ENCODE data around the gene YPEL2.
"Not testable (repeated sequence)": the region's sequence is repeated elsewhere in the genome, so short reads cannot be mapped to it uniquely, and the experiment has no call there.

Gene YPEL2

GRCh38 chr17:59400858-59401257 is 69.4 kb downstream of the YPEL2 start:
- no peak overlapping the region for H3K4me3 ChIP-seq (ENCODE audit: low read length)
- H3K36me3 ChIP-seq (ENCODE audit: insufficient read depth, low read length) = peaks cover 18% of the 10 kb centered on the region
- H3K9me3 ChIP-seq (ENCODE audit: low read length) = peaks cover 3% of the 10 kb centered on the region

DNA sequence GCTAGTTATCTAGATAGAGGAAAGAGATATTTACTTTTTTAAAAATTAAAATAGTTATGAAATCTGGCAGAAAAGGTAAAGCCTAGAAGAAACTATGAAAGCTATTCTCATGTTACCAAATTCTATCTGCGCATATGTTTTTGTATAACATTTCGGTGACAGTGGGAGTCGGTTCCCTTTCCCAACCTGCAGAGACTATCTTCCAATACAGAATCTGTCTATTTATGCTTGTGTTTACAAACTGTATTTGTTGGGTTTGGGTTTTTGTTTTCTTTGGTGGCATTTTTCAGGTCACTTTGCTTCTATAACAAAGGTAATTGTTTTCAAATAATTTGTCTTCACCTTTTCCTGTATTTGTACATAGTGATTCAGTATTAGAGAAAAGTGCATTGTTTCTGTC is 69.8 kb downstream of the YPEL2 start:
- Histone ChIP-seq H3K4me1 (ENCODE audit: insufficient read depth, low read length) (peaks cover 3% of the 10 kb centered on the region), H3K4me3 (ENCODE audit: low read length) (no peak overlapping the region), H2AFZ (ENCODE audit: low read depth, low read length) (no peak overlapping the region), H3K9me3 (ENCODE audit: low read length) (peaks cover 3% of the 10 kb centered on the region), H3K36me3 (ENCODE audit: insufficient read depth, low read length) (peaks cover 18% of the 10 kb centered on the region), H3K27me3 (ENCODE audit: insufficient read depth, low read length) (no peaks in the 10 kb centered on the region)

More at GRCh38 chr17:59400858-59401257, 69.4 kb downstream of the YPEL2 start:
- Histone ChIP-seq H3K4me1 (ENCODE audit: insufficient read depth, low read length) (no peaks in the 10 kb centered on the region), H3K27me3 (ENCODE audit: insufficient read depth, low read length) (no peaks in the 10 kb centered on the region), H2AFZ (ENCODE audit: low read depth, low read length) (no peak overlapping the region)

DNA sequence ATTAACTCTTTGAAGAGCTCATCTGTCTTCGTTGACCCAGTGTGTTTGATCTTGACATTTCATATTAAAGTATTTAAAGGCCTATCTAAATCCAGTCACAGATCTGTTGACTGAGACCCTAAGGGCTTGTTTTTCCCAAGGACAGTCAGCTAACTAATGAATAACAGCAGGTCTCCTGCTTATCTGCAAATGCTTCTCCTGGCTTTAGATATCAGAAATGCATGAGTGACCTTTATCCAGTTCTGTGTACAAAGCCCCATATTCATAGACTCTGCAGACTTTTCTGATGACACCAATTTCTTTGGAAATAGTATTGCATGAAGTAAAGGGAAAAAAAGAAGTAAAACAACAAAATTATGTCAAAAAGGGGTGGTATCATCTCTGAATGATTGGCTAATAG is 70.3 kb downstream of the YPEL2 start:
- Histone ChIP-seq H3K4me1 (ENCODE audit: insufficient read depth, low read length) (peaks cover 7% of the 10 kb centered on the region), H3K36me3 (ENCODE audit: insufficient read depth, low read length) (peaks cover 15% of the 10 kb centered on the region), H3K27me3 (ENCODE audit: insufficient read depth, low read length) (no peaks in the 10 kb centered on the region), H2AFZ (ENCODE audit: low read depth, low read length) (no peak overlapping the region), H3K9me3 (ENCODE audit: low read length) (peaks cover 3% of the 10 kb centered on the region), H3K4me3 (ENCODE audit: low read length) (no peak overlapping the region)

GRCh38 chr17:59402760-59403159 is 71.3 kb downstream of the YPEL2 start:
- Histone ChIP-seq H3K9me3 (ENCODE audit: low read length) (no peaks in the 10 kb centered on the region), H3K4me1 (ENCODE audit: insufficient read depth, low read length) (peaks cover 12% of the 10 kb centered on the region), H3K27me3 (ENCODE audit: insufficient read depth, low read length) (no peaks in the 10 kb centered on the region), H2AFZ (ENCODE audit: low read depth, low read length) (no peak overlapping the region), H3K36me3 (ENCODE audit: insufficient read depth, low read length) (peaks cover 6% of the 10 kb centered on the region), H3K4me3 (ENCODE audit: low read length) (no peak overlapping the region)

- Histone ChIP-seq H3K36me3 (ENCODE audit: insufficient read depth, low read length) (peaks cover 3% of the 10 kb centered on the region), H3K27me3 (ENCODE audit: insufficient read depth, low read length) (no peaks in the 10 kb centered on the region), H2AFZ (ENCODE audit: low read depth, low read length) (no peak overlapping the region), H3K4me1 (ENCODE audit: insufficient read depth, low read length) (peaks cover 12% of the 10 kb centered on the region), H3K9me3 (ENCODE audit: low read length) (peaks cover 2% of the 10 kb centered on the region), H3K4me3 (ENCODE audit: low read length) (no peak overlapping the region)
These were observed 73.0 kb downstream of the YPEL2 start for GRCh38 chr17:59404471-59404870.

DNA sequence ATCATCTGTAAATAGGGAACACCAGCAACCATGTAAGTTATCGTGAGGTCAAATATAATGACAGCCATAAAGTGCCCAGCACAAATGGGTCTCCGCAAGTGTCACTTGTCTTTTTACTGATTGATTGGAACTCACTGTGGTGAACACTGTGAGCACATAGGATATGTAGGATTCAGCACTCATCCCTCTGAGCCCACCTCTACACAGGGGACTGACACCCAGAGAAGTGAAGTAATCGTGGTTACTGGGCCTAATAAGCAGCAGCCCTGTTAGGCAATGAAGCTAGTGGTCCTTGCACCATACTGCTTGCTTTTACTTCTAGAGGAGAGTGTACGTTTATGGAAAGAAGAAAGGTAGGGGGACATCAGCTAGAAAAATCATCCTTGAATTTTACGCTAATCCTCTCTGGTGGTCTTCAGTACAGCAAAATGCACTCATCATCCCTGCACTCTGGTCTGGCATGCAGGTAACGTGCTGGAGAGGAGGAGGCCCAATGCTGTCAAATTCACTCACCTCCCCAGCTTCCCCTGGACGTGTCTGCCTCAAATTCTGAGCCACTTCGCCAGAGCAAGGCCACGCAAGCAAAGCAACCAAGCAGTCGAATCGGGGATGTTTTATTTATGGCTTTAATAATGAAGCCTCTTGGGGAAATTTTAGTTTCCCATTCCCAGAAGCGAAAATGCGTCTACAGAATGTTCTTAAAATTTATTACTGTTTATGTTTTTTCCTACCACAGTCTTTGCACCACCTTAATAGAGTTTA is 74.7 kb downstream of the YPEL2 start:
- H3K36me3 ChIP-seq (ENCODE audit: insufficient read depth, low read length) = no peaks in the 10 kb centered on the region
- H3K4me1 ChIP-seq (ENCODE audit: insufficient read depth, low read length) = peaks cover 12% of the 10 kb centered on the region
- H3K9me3 ChIP-seq (ENCODE audit: low read length) = peaks cover 7% of the 10 kb centered on the region
- H2AFZ ChIP-seq (ENCODE audit: low read depth, low read length) = no peak overlapping the region
- no peaks in the 10 kb centered on the region for H3K27me3 ChIP-seq (ENCODE audit: insufficient read depth, low read length)
- H3K4me3 ChIP-seq (ENCODE audit: low read length) = no peak overlapping the region

DNA sequence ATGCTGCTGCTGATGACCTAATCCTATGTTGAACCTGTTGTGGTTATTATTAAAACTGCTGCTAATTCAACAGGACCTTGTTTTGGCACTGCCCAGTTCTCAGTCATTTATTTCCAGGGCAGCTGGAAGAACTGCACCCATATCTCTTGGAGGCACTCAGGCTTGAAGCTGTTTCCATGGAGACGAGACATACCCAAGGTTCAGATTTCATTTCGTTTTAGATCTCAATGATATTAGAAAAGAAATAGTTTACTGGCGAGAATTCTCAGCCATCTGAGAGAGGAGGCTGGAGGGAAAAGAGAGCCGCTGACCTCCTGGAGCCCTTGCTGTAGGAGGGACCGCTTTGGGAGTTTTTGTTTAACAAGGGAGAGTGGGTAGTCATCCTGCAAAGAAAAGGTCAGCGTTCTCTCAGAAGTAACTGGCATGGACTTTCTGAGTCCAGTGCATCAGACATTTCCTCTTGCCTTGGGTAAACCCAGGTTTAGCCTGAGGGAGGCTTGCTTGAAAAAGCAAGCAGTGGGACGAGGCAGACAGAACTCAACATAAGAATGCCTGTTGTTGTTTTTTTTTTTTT is 75.4 kb downstream of the YPEL2 start:
- no peaks in the 10 kb centered on the region for H3K27me3 ChIP-seq (ENCODE audit: insufficient read depth, low read length)
- H2AFZ ChIP-seq (ENCODE audit: low read depth, low read length) = no peak overlapping the region
- H3K4me1 ChIP-seq (ENCODE audit: insufficient read depth, low read length) = peaks cover 12% of the 10 kb centered on the region
- no peak overlapping the region for H3K4me3 ChIP-seq (ENCODE audit: low read length)
- peaks cover 7% of the 10 kb centered on the region for H3K9me3 ChIP-seq (ENCODE audit: low read length)
- H3K36me3 ChIP-seq (ENCODE audit: insufficient read depth, low read length) = no peaks in the 10 kb centered on the region

- H3K9me3 ChIP-seq (ENCODE audit: low read length) = peaks cover 7% of the 10 kb centered on the region
- H3K27me3 ChIP-seq (ENCODE audit: insufficient read depth, low read length) = no peaks in the 10 kb centered on the region
- H3K4me1 ChIP-seq (ENCODE audit: insufficient read depth, low read length) = peaks cover 15% of the 10 kb centered on the region
- H3K36me3 ChIP-seq (ENCODE audit: insufficient read depth, low read length) = no peaks in the 10 kb centered on the region
- H3K4me3 ChIP-seq (ENCODE audit: low read length) = no peak overlapping the region
- H2AFZ ChIP-seq (ENCODE audit: low read depth, low read length) = no peak overlapping the region
These were observed 78.0 kb downstream of the YPEL2 start for GRCh38 chr17:59409336-59410048.

GRCh38 chr17:59410049-59410437 is 78.6 kb downstream of the YPEL2 start:
- peaks cover 15% of the 10 kb centered on the region for H3K4me1 ChIP-seq (ENCODE audit: insufficient read depth, low read length)
- H2AFZ ChIP-seq (ENCODE audit: low read depth, low read length) = no peak overlapping the region
- H3K4me3 ChIP-seq (ENCODE audit: low read length) = no peak overlapping the region
- H3K9me3 ChIP-seq (ENCODE audit: low read length) = peaks cover 7% of the 10 kb centered on the region
- no peaks in the 10 kb centered on the region for H3K36me3 ChIP-seq (ENCODE audit: insufficient read depth, low read length)
- H3K27me3 ChIP-seq (ENCODE audit: insufficient read depth, low read length) = no peaks in the 10 kb centered on the region

- not testable (repeated sequence) for H3K27me3 ChIP-seq (ENCODE audit: insufficient read depth, low read length); H3K4me3 ChIP-seq (ENCODE audit: low read length); H3K36me3 ChIP-seq (ENCODE audit: insufficient read depth, low read length); H2AFZ ChIP-seq (ENCODE audit: low read depth, low read length); H3K9me3 ChIP-seq (ENCODE audit: low read length); H3K4me1 ChIP-seq (ENCODE audit: insufficient read depth, low read length)
These were observed 81.0 kb downstream of the YPEL2 start for GRCh38 chr17:59412431-59412830.

DNA sequence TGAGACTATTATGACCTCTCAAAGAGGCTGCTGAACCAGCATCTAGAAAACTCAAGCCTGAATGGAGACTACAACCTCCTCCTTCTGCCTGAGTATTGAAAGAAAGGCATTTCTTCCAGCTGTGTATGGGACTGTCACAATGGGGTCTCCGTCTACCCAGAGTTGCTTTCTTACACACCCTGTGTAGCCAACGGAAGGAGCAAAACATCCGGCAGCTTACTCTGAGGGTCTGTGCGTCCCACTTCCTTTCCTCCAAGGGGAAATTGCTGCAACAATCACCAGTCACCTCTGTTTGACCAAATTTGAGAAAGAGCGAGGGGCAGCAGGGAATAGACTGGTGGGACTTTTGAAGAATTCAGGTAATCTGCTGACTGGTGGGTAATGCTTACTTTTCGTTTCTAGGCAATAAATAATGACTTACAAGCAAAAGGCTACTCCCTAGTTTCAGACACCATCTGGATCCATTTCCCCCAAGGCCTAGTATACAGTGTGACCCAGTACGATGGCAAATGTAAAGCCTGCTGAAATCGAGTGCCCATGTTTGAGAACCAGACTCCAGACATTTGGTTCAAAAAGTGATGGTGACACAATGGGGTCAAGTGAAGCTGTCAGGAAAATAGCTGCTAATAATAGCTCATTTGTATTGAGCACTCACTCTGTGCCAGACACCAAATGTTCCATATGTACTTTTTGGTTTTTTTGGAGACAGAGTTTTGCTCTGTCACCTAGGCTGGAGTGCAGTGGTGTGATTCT is 81.7 kb downstream of the YPEL2 start:
- H2AFZ ChIP-seq (ENCODE audit: low read depth, low read length) = no peak overlapping the region
- H3K9me3 ChIP-seq (ENCODE audit: low read length) = peaks cover 7% of the 10 kb centered on the region
- no peaks in the 10 kb centered on the region for H3K36me3 ChIP-seq (ENCODE audit: insufficient read depth, low read length)
- peaks cover 9% of the 10 kb centered on the region for H3K27me3 ChIP-seq (ENCODE audit: insufficient read depth, low read length)
- H3K4me1 ChIP-seq (ENCODE audit: insufficient read depth, low read length) = peaks cover 2% of the 10 kb centered on the region
- H3K4me3 ChIP-seq (ENCODE audit: low read length) = no peak overlapping the region

DNA sequence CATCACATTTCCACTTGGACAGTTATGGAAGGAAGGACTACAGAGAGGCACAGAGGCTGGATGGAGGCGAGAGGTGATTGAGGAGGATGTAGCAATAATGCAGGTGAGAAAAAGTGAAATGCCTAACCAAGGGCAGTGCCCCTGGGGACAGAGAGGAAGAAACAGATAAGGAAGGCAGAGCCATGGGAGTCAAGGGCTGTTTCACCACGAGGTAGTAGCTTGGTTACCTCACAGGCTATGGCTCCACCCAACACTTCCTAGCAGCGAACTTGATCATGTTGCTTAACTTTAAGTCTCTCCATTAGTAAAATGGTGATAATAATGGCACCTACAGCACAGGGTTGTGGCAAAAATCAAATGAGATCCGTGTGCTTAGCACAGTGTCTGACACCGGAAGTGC is 83.9 kb downstream of the YPEL2 start:
- H3K4me1 ChIP-seq (ENCODE audit: insufficient read depth, low read length) = peaks cover 2% of the 10 kb centered on the region
- H2AFZ ChIP-seq (ENCODE audit: low read depth, low read length) = no peak overlapping the region
- no peak overlapping the region for H3K4me3 ChIP-seq (ENCODE audit: low read length)
- peaks cover 9% of the 10 kb centered on the region for H3K27me3 ChIP-seq (ENCODE audit: insufficient read depth, low read length)
- H3K9me3 ChIP-seq (ENCODE audit: low read length) = no peaks in the 10 kb centered on the region
- no peaks in the 10 kb centered on the region for H3K36me3 ChIP-seq (ENCODE audit: insufficient read depth, low read length)

GRCh38 chr17:59416184-59416583 is 84.7 kb downstream of the YPEL2 start:
- Histone ChIP-seq H2AFZ (ENCODE audit: low read depth, low read length) (no peak overlapping the region), H3K4me1 (ENCODE audit: insufficient read depth, low read length) (peaks cover 2% of the 10 kb centered on the region), H3K4me3 (ENCODE audit: low read length) (no peak overlapping the region), H3K9me3 (ENCODE audit: low read length) (no peaks in the 10 kb centered on the region), H3K36me3 (ENCODE audit: insufficient read depth, low read length) (no peaks in the 10 kb centered on the region), H3K27me3 (ENCODE audit: insufficient read depth, low read length) (peaks cover 9% of the 10 kb centered on the region)
